HEK293T (cell line): ENCODE results near the gene APP.

Experiments
- ARNT ChIP-seq: fragments of 450-650 bp; IDR thresholded peaks from 2 replicates; pipeline ENCODE4 v1.6.1; 2017; ENCODE audit warnings: mild to moderate bottlenecking
- BHLHE40 ChIP-seq: fragments of 450-650 bp; IDR thresholded peaks from 2 replicates; pipeline ENCODE4 v1.6.1; 2016; ENCODE audit warnings: mild to moderate bottlenecking, moderate library complexity, borderline replicate concordance
- FOXK2 ChIP-seq: fragments of 450-650 bp; IDR thresholded peaks from 2 replicates; pipeline ENCODE4 v1.6.1; 2016; ENCODE audit warnings: mild to moderate bottlenecking
- FOXM1 ChIP-seq: fragments of 450-650 bp; IDR thresholded peaks from 2 replicates; pipeline ENCODE4 v1.6.1; 2017; ENCODE audit warnings: mild to moderate bottlenecking, borderline replicate concordance
- L3MBTL2 ChIP-seq: fragments of 450-650 bp; conservative IDR thresholded peaks from 2 replicates; pipeline ENCODE4 v1.6.1; 2016; ENCODE audit warnings: mild to moderate bottlenecking
- LEF1 ChIP-seq: fragments of 450-650 bp; IDR thresholded peaks from 2 replicates; pipeline ENCODE4 v1.6.1; 2017; ENCODE audit warnings: mild to moderate bottlenecking, borderline replicate concordance
- SP1 ChIP-seq: fragments of 450-650 bp; IDR thresholded peaks from 2 replicates; pipeline ENCODE4 v1.6.1; 2017
- SUZ12 ChIP-seq: fragments of 450-650 bp; IDR thresholded peaks from 2 replicates; pipeline ENCODE4 v1.6.1; 2016; ENCODE audit warnings: mild to moderate bottlenecking
- TARDBP ChIP-seq: fragments of 450-650 bp; IDR thresholded peaks from 2 replicates; pipeline ENCODE4 v1.6.1; 2016

DNA sequence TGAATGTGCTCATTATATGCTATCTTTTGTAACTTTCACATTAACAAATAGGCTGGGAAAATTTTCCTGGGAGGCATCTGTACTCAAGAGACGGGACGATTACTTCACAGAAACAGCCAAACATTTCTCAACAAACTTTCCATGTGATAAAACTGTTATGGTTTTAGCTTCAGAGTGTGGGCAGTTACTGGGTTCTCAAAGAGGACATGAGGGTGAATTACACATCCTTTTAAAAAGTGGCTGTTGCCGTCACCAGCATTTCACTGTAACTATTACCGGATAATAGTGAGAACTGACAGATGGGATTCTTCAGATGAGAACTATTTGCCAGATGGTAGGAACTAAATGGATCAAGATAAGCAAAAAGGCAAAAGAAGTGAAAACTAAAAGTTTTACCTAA is 109.1 kb downstream of the APP start:
- TF ChIP-seq SUZ12 = no peak
- no peak for TF ChIP-seq FOXK2
- no peak for TF ChIP-seq L3MBTL2
- no peak for TF ChIP-seq TARDBP
- TF ChIP-seq ARNT = no peak
- TF ChIP-seq SP1 = no peak
- no peak for TF ChIP-seq FOXM1
- no peak for TF ChIP-seq LEF1
- TF ChIP-seq BHLHE40 = no peak
